HepG2 (cell line): ENCODE data around the gene TNNI2. TPM values are rescaled to one million over a fixed set of nuclear protein-coding genes. Genes with fewer than 3 reads are reported as not detected.

Experiments used
- CBFB ChIP-seq: sonication (generic); formaldehyde crosslinking; IDR thresholded peaks from 2 replicates; pipeline ENCODE4 v1.4.0; 2020; ENCODE audit warnings: missing genetic modification reagents
- CCDC6 ChIP-seq: sonication (generic); formaldehyde crosslinking; IDR thresholded peaks from 2 replicates; pipeline ENCODE4 v1.8.1; 2022; ENCODE audit warnings: mild to moderate bottlenecking, missing genetic modification reagents, moderate library complexity
- DZIP1 ChIP-seq: sonication (generic); formaldehyde crosslinking; IDR thresholded peaks from 2 replicates; pipeline ENCODE4 v1.5.0; 2020; ENCODE audit warnings: mild to moderate bottlenecking, missing genetic modification reagents
- FOXA3 ChIP-seq: IDR thresholded peaks from 2 replicates; pipeline ENCODE4 v1.6.1; 2016; ENCODE audit warnings: missing genetic modification reagents, missing compliant biosample characterization
- HNF1B ChIP-seq: sonication (generic); formaldehyde crosslinking; IDR thresholded peaks from 2 replicates; pipeline ENCODE4 v1.5.1; 2020; ENCODE audit warnings: mild to moderate bottlenecking, moderate library complexity, missing genetic modification reagents
- MXD3 ChIP-seq: IDR thresholded peaks from 2 replicates; pipeline ENCODE4 v1.6.1; 2016; ENCODE audit warnings: mild to moderate bottlenecking, missing biosample characterization, missing genetic modification reagents
- PREB ChIP-seq: sonication (generic); formaldehyde crosslinking; IDR thresholded peaks from 2 replicates; pipeline ENCODE4 v1.4.0; 2020; ENCODE audit warnings: missing genetic modification reagents
- REPIN1 ChIP-seq: sonication (generic); formaldehyde crosslinking; IDR thresholded peaks from 2 replicates; pipeline ENCODE4 v1.8.0; 2022; ENCODE audit warnings: missing genetic modification reagents, low read depth, mild to moderate bottlenecking, borderline replicate concordance
- ZBTB26 ChIP-seq: IDR thresholded peaks from 2 replicates; pipeline ENCODE4 v1.6.1; 2016; ENCODE audit warnings: missing compliant biosample characterization, missing genetic modification reagents, borderline replicate concordance
- ZBTB43 ChIP-seq: sonication (generic); formaldehyde crosslinking; conservative IDR thresholded peaks from 2 replicates; pipeline ENCODE4 v1.4.0; 2020; ENCODE audit warnings: missing genetic modification reagents
- ZNF343 ChIP-seq: sonication (generic); formaldehyde crosslinking; IDR thresholded peaks from 2 replicates; pipeline ENCODE4 v1.4.0; 2020; ENCODE audit warnings: mild to moderate bottlenecking, missing genetic modification reagents
- ZNF446 ChIP-seq: sonication (generic); formaldehyde crosslinking; IDR thresholded peaks from 2 replicates; pipeline ENCODE4 v1.5.0; 2020; ENCODE audit warnings: mild to moderate bottlenecking, missing genetic modification reagents
- ZXDC ChIP-seq: sonication (generic); formaldehyde crosslinking; IDR thresholded peaks from 2 replicates; pipeline ENCODE4 v1.5.0; 2020; ENCODE audit warnings: mild to moderate bottlenecking, missing genetic modification reagents
- polyA plus RNA-seq, 8 experiments: library from polyadenylated mRNA; depleted of rRNA in 3 of 8; stranded (reverse) in 7 of 8; unstranded in 1 of 8; fragments of >200 nt; fragmentation: Illumina TruSeq in 4 of 8; extraction: Trizol in 4 of 8; gene quantifications; 2 replicates each; pipeline versions ENCODE4 v1.2.1 to v1.2.3, GENCODE V29; 2011 to 2016; ENCODE audit warnings: low read depth in 4 of 8, missing spikeins in 1 of 8, mixed read lengths in 1 of 8; ENCODE audit not compliant: insufficient read depth in 1 of 8
- total RNA-seq, 5 experiments: library from RNA; depleted of rRNA; stranded (reverse); fragments of >200 nt; fragmentation: Illumina TruSeq; extraction: Trizol; gene quantifications; 2 replicates each; pipeline ENCODE4 v1.2.3, GENCODE V29; 2016; ENCODE audit warnings: low read depth in 1 of 5

Gene TNNI2
- total and polyA plus RNA-seq, 2 of the 13 experiments (the other 11 are each of a cell fraction or from before 2014, with no cell fraction given) = 7.2 to 12.0 TPM

- peak; percentile 69; the same call in 1 of the 2 replicates for TF ChIP-seq HNF1B
- 0 out of 2 replicates have a peak, but pooled peaks have one; percentile 53 for TF ChIP-seq MXD3 (CRISPR knock-in tag)
- TF ChIP-seq FOXA3 = no peak
- TF ChIP-seq REPIN1 (CRISPR knock-in tag) = no peak
- TF ChIP-seq ZNF446 (CRISPR knock-in tag) = no peak
- TF ChIP-seq ZXDC (CRISPR knock-in tag) = no peak
- no peak for TF ChIP-seq PREB (CRISPR knock-in tag)
- no peak for TF ChIP-seq CCDC6 (CRISPR knock-in tag)
- peak; percentile 97 for TF ChIP-seq DZIP1
- TF ChIP-seq ZNF343 = no peak
- no peak for TF ChIP-seq CBFB (CRISPR knock-in tag)
- TF ChIP-seq ZBTB43 (CRISPR knock-in tag) = no peak
- TF ChIP-seq ZBTB26 (CRISPR knock-in tag) = 0 out of 2 replicates have a peak, but pooled peaks have one; percentile 59
These were observed 4.6 kb upstream of the TNNI2 start (continued) for GRCh38 chr11:1834062-1834610.
